GM12878 (cell line): ENCODE measurements around the gene TBX10. TPM values are rescaled to one million over a fixed set of nuclear protein-coding genes. Genes with fewer than 3 reads are reported as not detected.

Experiments used
- ASH2L ChIP-seq: fragments of 300-600, 200-600 bp; sonication (generic); IDR thresholded peaks from 2 replicates; pipeline ENCODE4 v1.6.1; 2017; ENCODE audit warnings: low read depth, mild to moderate bottlenecking, borderline replicate concordance
- CBFB ChIP-seq: IDR thresholded peaks from 2 replicates; pipeline ENCODE4 v1.6.1; 2016; ENCODE audit warnings: antibody characterized with exemption, low read depth
- CBX3 ChIP-seq: fragments of 200-600 bp; sonication (generic); IDR thresholded peaks from 2 replicates; pipeline ENCODE4 v1.6.1; 2016; ENCODE audit warnings: low read depth, borderline replicate concordance
- EED ChIP-seq: sonication (generic); IDR thresholded peaks from 2 replicates; pipeline ENCODE4 v1.6.1; 2016; ENCODE audit warnings: antibody characterized with exemption, low read depth
- EP300 ChIP-seq, 2 experiments: fragments of 150-350 bp in 1 of 2; IDR thresholded peaks; 2 replicates each; pipeline ENCODE4 v1.6.1; 2011 to 2012; ENCODE audit warnings: low read depth in 2 of 2, low read length in 2 of 2, borderline replicate concordance in 1 of 2, improper control_type of control experiment in 1 of 2, inconsistent platforms in 1 of 2; ENCODE audit not compliant: control insufficient read depth in 1 of 2
- HCFC1 ChIP-seq: fragments of 150-350 bp; IDR thresholded peaks from 2 replicates; pipeline ENCODE4 v1.6.1; 2014; ENCODE audit warnings: low read length
- IKZF1 ChIP-seq: fragments of 450-650 bp; conservative IDR thresholded peaks from 2 replicates; pipeline ENCODE4 v1.6.1; 2017; ENCODE audit warnings: antibody characterized with exemption, mild to moderate bottlenecking
- KAT2A ChIP-seq: conservative IDR thresholded peaks from 2 replicates; pipeline ENCODE4 v1.6.1; 2011; ENCODE audit warnings: low read depth, low read length; ENCODE audit not compliant: control insufficient read depth
- MEF2B ChIP-seq: fragments of 450-650 bp; IDR thresholded peaks from 2 replicates; pipeline ENCODE4 v1.6.1; 2018; ENCODE audit warnings: mild to moderate bottlenecking, moderate library complexity; ENCODE audit not compliant: partially characterized antibody, poor library complexity, severe bottlenecking
- MXI1 ChIP-seq: fragments of 150-350 bp; IDR thresholded peaks from 2 replicates; pipeline ENCODE4 v1.6.1; 2011; ENCODE audit warnings: low read depth, mild to moderate bottlenecking, inconsistent platforms, low read length, improper control_type of control experiment
- MYC ChIP-seq: IDR thresholded peaks from 2 replicates; pipeline ENCODE4 v1.6.1; 2011; ENCODE audit warnings: mild to moderate bottlenecking, low read length, moderate library complexity, inconsistent platforms; ENCODE audit not compliant: insufficient read depth, insufficient replicate concordance, insufficient read length, severe bottlenecking
- NR2F1 ChIP-seq: fragments of 450-650 bp; conservative IDR thresholded peaks from 2 replicates; pipeline ENCODE4 v1.6.1; 2017; ENCODE audit warnings: mild to moderate bottlenecking
- POLR2AphosphoS2 ChIP-seq: IDR thresholded peaks from 2 replicates; pipeline ENCODE4 v1.6.1; 2011; ENCODE audit warnings: low read depth, mild to moderate bottlenecking, low read length, improper control_type of control experiment, moderate library complexity
- RCOR1 ChIP-seq: conservative IDR thresholded peaks from 2 replicates; pipeline ENCODE4 v1.6.1; 2012; ENCODE audit warnings: low read depth, low read length, improper control_type of control experiment
- SIN3A ChIP-seq: IDR thresholded peaks from 2 replicates; pipeline ENCODE4 v1.6.1; 2012; ENCODE audit warnings: low read depth, low read length, improper control_type of control experiment
- YY1 ChIP-seq: IDR thresholded peaks from 2 replicates; pipeline ENCODE4 v1.6.1; 2011; ENCODE audit warnings: low read depth, mild to moderate bottlenecking, low read length
- ZNF622 ChIP-seq: fragments of 450-650 bp; IDR thresholded peaks from 2 replicates; pipeline ENCODE4 v1.6.1; 2017; ENCODE audit warnings: mild to moderate bottlenecking, inconsistent platforms
- polyA plus RNA-seq, 11 experiments: library from polyadenylated mRNA; depleted of rRNA in 4 of 11; unstranded in 6 of 11; stranded (reverse) in 5 of 11; fragments of >200 nt; fragmentation: Nextera tagmentation in 4 of 11; fragmentation: Illumina TruSeq in 1 of 11; extraction: Ambion mirVana in 4 of 11; extraction: Trizol in 1 of 11; gene quantifications; 1 replicate in 1 of 11; 2 replicates in 10 of 11; pipeline versions ENCODE4 v1.2.1 to v1.2.3, GENCODE V29; 2011 to 2016; ENCODE audit warnings: inconsistent platforms in 2 of 11, missing spikeins in 2 of 11, low read depth in 1 of 11
- total RNA-seq, 4 experiments: library from RNA; depleted of rRNA in 3 of 4; stranded (reverse); fragments of >200 nt in 3 of 4; fragmentation: Illumina TruSeq in 1 of 4; extraction: Trizol in 1 of 4; gene quantifications; 2 replicates each; pipeline versions ENCODE4 v1.2.1 to v1.2.3, GENCODE V29; 2013 to 2021
- TF ChIP-seq, protein P1 (sequence below): IDR thresholded peaks from 2 replicates; pipeline ENCODE4 v1.6.1; 2012; ENCODE audit warnings: low read depth, low read length, improper control_type of control experiment
- TF ChIP-seq, protein P2 (sequence below): IDR thresholded peaks from 2 replicates; pipeline ENCODE4 v1.6.1; 2011; ENCODE audit warnings: borderline replicate concordance, low read depth, mild to moderate bottlenecking, moderate library complexity, mixed read lengths, low read length; ENCODE audit not compliant: insufficient read depth; ENCODE audit errors: extremely low read length
- TF ChIP-seq, protein P3 (sequence below): fragments of 450-650 bp; conservative IDR thresholded peaks from 2 replicates; pipeline ENCODE4 v1.6.1; 2017; ENCODE audit warnings: mild to moderate bottlenecking, moderate library complexity
- TF ChIP-seq, protein P4 (sequence below): fragments of 450-650 bp; IDR thresholded peaks from 2 replicates; pipeline ENCODE4 v1.6.1; 2018; ENCODE audit warnings: mild to moderate bottlenecking, low read depth, moderate library complexity; ENCODE audit not compliant: partially characterized antibody

Gene TBX10
- total and polyA plus RNA-seq, 10 of the 15 experiments (the other 5 are each of a cell fraction or from before 2014, with no cell fraction given), result 0.10 to 0.44 (median 0.20) TPM; not detected in 4

DNA sequence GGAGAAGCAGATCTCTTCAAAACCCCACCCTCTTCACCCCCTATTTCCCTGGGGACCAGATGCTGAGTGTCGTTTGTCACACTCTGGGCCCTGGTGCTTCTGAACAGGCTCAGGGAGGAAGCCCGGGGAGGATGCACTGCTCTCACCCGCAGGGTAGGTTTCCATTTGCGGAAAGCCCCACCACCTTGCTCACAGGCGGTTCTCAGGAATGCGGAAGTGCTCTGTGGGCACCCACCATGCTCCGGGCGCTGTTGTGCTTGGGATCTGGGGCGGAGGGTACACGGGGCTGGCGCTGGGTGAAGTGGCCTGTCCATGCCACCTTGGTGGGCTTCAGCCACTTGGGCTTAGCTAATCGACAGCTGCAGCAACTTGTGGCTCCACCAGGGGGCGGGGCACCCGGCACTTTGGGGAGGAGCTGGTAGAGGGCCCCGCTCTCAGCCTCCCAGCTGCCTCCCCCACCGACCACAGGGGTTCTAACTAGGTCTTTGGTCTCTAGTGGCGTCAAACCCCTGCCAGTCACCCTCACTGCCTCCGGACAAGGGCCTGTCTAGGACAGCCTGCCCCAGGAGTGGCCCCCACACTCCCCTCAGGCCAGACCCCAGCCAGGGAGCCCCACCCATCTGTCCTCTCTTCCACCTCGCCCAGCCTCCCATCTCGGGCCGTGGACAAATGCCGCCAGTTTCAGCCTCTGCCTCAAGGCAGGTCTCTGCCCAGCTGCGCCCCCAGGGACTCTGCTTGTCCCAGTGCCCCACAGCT is 25.4 kb downstream of the TBX10 start (continued):
- TF ChIP-seq, protein P1, sequence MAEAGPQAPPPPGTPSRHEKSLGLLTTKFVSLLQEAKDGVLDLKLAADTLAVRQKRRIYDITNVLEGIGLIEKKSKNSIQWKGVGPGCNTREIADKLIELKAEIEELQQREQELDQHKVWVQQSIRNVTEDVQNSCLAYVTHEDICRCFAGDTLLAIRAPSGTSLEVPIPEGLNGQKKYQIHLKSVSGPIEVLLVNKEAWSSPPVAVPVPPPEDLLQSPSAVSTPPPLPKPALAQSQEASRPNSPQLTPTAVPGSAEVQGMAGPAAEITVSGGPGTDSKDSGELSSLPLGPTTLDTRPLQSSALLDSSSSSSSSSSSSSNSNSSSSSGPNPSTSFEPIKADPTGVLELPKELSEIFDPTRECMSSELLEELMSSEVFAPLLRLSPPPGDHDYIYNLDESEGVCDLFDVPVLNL, result no peak
- no peak for TF ChIP-seq KAT2A
- peak; percentile 75 for TF ChIP-seq EED
- TF ChIP-seq, protein P2, sequence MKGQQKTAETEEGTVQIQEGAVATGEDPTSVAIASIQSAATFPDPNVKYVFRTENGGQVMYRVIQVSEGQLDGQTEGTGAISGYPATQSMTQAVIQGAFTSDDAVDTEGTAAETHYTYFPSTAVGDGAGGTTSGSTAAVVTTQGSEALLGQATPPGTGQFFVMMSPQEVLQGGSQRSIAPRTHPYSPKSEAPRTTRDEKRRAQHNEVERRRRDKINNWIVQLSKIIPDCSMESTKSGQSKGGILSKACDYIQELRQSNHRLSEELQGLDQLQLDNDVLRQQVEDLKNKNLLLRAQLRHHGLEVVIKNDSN, result no peak
- no peak for TF ChIP-seq ASH2L
- peak; percentile 99 for TF ChIP-seq MEF2B
- TF ChIP-seq, protein P3, sequence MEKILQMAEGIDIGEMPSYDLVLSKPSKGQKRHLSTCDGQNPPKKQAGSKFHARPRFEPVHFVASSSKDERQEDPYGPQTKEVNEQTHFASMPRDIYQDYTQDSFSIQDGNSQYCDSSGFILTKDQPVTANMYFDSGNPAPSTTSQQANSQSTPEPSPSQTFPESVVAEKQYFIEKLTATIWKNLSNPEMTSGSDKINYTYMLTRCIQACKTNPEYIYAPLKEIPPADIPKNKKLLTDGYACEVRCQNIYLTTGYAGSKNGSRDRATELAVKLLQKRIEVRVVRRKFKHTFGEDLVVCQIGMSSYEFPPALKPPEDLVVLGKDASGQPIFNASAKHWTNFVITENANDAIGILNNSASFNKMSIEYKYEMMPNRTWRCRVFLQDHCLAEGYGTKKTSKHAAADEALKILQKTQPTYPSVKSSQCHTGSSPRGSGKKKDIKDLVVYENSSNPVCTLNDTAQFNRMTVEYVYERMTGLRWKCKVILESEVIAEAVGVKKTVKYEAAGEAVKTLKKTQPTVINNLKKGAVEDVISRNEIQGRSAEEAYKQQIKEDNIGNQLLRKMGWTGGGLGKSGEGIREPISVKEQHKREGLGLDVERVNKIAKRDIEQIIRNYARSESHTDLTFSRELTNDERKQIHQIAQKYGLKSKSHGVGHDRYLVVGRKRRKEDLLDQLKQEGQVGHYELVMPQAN, result peak; percentile 46; the same call in 1 of the 2 replicates
- no peak for TF ChIP-seq CBX3
- TF ChIP-seq POLR2AphosphoS2, result peak; percentile 82; the same call in 1 of the 2 replicates
- peak; percentile 58; the same call in 1 of the 2 replicates for TF ChIP-seq SIN3A
- TF ChIP-seq MXI1, result no peak
- TF ChIP-seq NR2F1, result peak; percentile 37; the same call in 1 of the 2 replicates
- TF ChIP-seq MYC, result no peak
- TF ChIP-seq ZNF622, result no peak
- peak; percentile 34 for TF ChIP-seq CBFB
- TF ChIP-seq RCOR1, result no peak
- no peak; a peak in 1 of 4 replicates for TF ChIP-seq EP300 (IDR thresholded peaks at IDR 0.05; ENCODE audit: borderline replicate concordance in 1 of 2, control insufficient read depth in 1 of 2, low read depth in 2 of 2, low read length in 2 of 2)
- TF ChIP-seq, protein P4, sequence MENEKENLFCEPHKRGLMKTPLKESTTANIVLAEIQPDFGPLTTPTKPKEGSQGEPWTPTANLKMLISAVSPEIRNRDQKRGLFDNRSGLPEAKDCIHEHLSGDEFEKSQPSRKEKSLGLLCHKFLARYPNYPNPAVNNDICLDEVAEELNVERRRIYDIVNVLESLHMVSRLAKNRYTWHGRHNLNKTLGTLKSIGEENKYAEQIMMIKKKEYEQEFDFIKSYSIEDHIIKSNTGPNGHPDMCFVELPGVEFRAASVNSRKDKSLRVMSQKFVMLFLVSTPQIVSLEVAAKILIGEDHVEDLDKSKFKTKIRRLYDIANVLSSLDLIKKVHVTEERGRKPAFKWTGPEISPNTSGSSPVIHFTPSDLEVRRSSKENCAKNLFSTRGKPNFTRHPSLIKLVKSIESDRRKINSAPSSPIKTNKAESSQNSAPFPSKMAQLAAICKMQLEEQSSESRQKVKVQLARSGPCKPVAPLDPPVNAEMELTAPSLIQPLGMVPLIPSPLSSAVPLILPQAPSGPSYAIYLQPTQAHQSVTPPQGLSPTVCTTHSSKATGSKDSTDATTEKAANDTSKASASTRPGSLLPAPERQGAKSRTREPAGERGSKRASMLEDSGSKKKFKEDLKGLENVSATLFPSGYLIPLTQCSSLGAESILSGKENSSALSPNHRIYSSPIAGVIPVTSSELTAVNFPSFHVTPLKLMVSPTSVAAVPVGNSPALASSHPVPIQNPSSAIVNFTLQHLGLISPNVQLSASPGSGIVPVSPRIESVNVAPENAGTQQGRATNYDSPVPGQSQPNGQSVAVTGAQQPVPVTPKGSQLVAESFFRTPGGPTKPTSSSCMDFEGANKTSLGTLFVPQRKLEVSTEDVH, result peak; percentile 56
- peak; percentile 48; the same call in 1 of the 2 replicates for TF ChIP-seq HCFC1
- TF ChIP-seq IKZF1, result peak; percentile 94
- peak; percentile 94 for TF ChIP-seq YY1
